Naive thymus-derived CD8-positive, alpha-beta T cell (primary cell): ENCODE measurements around the gene MZF1. TPM values are rescaled to one million over a fixed set of nuclear protein-coding genes. Genes with fewer than 3 reads are reported as not detected.
"Not testable (repeated sequence)": the region's sequence is repeated elsewhere in the genome, so short reads cannot be mapped to it uniquely, and the experiment has no call there.

Experiments
- ATAC-seq, 2 donors: fragments of 150-1000 bp; cut with Tn5 transposase in 1 of 2; sonication (Bioruptor Pico), chemical (Tn5 transposase) in 1 of 2; 1 replicate in 1 of 2; 2 replicates in 1 of 2; pipeline ENCODE4 v1.10.0; 2021; ENCODE audit warnings: mild to moderate bottlenecking in 2 of 2, moderate library complexity in 2 of 2
- POLR2A ChIA-PET: fragments of 350-600 bp; sonication (Branson Sonifier 250); formaldehyde crosslinking; loops from one replicate; lab custom pipeline; 2021; ENCODE audit warnings: antibody characterized with exemption; lab: Charles Lee
- DNase-seq, 10 donors: peaks; one replicate each; pipeline versions ENCODE4 v3.0.0 to v3.0.0-alpha.2; 2020 to 2022
- H3K27ac Mint-ChIP-seq, 10 donors: one replicate each; pipeline ENCODE4 v1.8.0; 2020 to 2022; ENCODE audit warnings: mild to moderate bottlenecking in 10 of 10, mixed read lengths in 10 of 10, moderate library complexity in 4 of 10, inconsistent platforms in 1 of 10
- H3K27me3 Mint-ChIP-seq, 5 donors: one replicate each; pipeline ENCODE4 v1.8.0; 2021 to 2022; ENCODE audit warnings: mixed read lengths in 5 of 5
- H3K36me3 Mint-ChIP-seq, 3 donors: one replicate each; pipeline ENCODE4 v1.8.0; 2020 to 2022; ENCODE audit warnings: mixed read lengths in 3 of 3, mild to moderate bottlenecking in 2 of 3, inconsistent platforms in 1 of 3
- H3K4me1 Mint-ChIP-seq, 4 donors: one replicate each; pipeline ENCODE4 v1.8.0; 2021 to 2022; ENCODE audit warnings: mixed read lengths in 4 of 4
- H3K4me3 Mint-ChIP-seq, 10 donors: one replicate each; pipeline ENCODE4 v1.8.0; 2020 to 2022; ENCODE audit warnings: mild to moderate bottlenecking in 10 of 10, mixed read lengths in 10 of 10, moderate library complexity in 6 of 10, inconsistent platforms in 1 of 10
- H3K9me3 Mint-ChIP-seq, 9 donors: one replicate each; pipeline ENCODE4 v1.8.0; 2020 to 2022; ENCODE audit warnings: mixed read lengths in 9 of 9, mild to moderate bottlenecking in 3 of 9, inconsistent platforms in 1 of 9, moderate library complexity in 1 of 9
- polyA plus RNA-seq, 3 donors: library from polyadenylated mRNA; unstranded; fragments of 300-500 nt; fragmentation: Illumina TruSeq; gene quantifications; one replicate each; pipeline ENCODE4 v1.2.3, GENCODE V29; 2021
- total RNA-seq, 8 experiments: library from RNA in 2 of 8; stranded (reverse) in 2 of 8; gene quantifications; one replicate each; pipeline ENCODE4 v1.2.3 and lab custom pipeline; 2021 to 2026

The MZF1 gene
- total RNA-seq (10 to 100 TPM; 49.1 to 53.2 TPM), polyA plus RNA-seq (10 to 100 TPM in 2 of 3 donors, 1 to 10 TPM in 1; 9.1 to 12.7 (median 11.7) TPM), total RNA-seq (lab: John Stamatoyannopoulos, UW) (24.2 to 54.7 (median 46.1) reads per million in 6 experiments)

- DNase-seq (peak; percentile 96 to 100 (median 100)), ATAC-seq (peak; percentile 70 to 76)
- H3K9me3 Mint-ChIP-seq: no peaks in the 10 kb centered on the region
- no peaks in the 10 kb centered on the region for H3K36me3 Mint-ChIP-seq
- POLR2A ChIA-PET: interaction anchor here (0.9 to 4.7 kb wide), 10 partner anchors 11 to 571 kb away, joined by 3 to 68 read pairs (median 7); partner anchors contain the start of genes CHMP2A, TRIM28, UBE2M and ZBTB45
- H3K27me3 Mint-ChIP-seq: peaks cover 0 to 5% (median 0%) of the 10 kb centered on the region in 5 donors
- H3K4me3 Mint-ChIP-seq: peak within 1 kb of the TSS; percentile 88 to 100 (median 98)
- peaks cover 29 to 55% (median 45%) of the 10 kb centered on the region in 4 donors for H3K4me1 Mint-ChIP-seq
- H3K27ac Mint-ChIP-seq: peak within 1 kb of the TSS; percentile 99 to 100 (median 100)
Measured at GRCh38 chr19:58572818-58573657, at the start of gene MZF1. Gene MZF1, minus strand, starts transcription at chr19:58573335. Its CDS starts 1,946 bp downstream, at chr19:58571389.

DNA sequence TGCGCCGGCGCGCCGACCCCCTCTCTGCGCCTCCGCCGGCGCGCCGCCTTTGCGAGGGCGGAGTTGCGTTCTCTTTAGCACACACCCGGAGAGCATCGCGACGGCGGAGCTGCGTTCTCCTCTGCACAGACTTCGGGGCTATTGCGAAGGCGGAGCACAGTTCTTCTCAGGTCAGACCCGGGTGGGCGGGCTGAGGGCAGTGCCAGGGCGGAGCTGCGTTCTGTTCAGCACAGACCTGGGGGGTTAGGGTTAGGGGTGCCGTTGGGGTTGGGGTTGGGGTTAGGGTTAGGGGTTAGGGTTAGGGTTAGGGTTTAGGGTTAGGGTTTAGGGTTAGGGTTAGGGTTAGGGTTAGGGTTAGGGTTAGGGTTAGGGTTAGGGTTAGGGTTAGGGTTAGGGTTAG, 34.1 kb upstream of the MZF1 start:
- H3K9me3 Mint-ChIP-seq, H3K36me3 Mint-ChIP-seq, H3K4me1 Mint-ChIP-seq, POLR2A ChIA-PET, ATAC-seq, H3K27me3 Mint-ChIP-seq, H3K27ac Mint-ChIP-seq, H3K4me3 Mint-ChIP-seq: not testable (repeated sequence)
- peak in 2 of 10 donors; percentile 24 to 62 for DNase-seq

DNA sequence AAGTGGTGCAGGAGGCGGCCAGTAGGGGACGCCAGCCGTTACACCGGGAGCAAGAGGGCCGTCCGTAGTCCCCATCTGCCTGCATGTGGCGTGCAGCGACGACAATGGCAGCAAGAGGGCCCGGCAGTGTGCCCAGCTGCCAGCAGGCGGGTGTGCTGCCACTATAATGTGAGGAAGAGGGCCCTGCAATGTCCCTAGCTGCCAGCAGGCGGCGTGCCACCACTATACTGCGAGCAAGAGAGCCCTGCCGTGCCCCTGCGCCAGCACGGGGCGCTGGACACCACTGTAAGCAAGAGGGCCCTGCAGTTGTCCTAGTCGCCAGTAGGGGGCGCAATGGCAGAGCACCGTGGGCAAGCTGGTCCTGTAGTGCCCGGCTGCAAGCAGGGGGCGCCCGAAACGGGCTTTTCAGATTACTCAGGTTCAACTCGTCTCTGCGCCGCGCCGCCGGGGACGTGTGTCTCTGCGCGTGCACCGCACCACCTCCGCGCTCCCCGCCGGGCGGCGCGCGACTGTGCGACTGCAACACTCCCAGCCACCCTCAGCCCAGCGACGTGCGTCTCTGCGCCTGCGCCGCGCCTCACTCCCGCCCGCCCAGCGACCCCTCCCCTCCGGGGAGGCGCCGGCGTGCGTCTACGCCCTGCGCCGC, 33.2 kb upstream of the MZF1 start:
- POLR2A ChIA-PET, H3K27ac Mint-ChIP-seq, H3K4me1 Mint-ChIP-seq: not testable (repeated sequence)

DNA sequence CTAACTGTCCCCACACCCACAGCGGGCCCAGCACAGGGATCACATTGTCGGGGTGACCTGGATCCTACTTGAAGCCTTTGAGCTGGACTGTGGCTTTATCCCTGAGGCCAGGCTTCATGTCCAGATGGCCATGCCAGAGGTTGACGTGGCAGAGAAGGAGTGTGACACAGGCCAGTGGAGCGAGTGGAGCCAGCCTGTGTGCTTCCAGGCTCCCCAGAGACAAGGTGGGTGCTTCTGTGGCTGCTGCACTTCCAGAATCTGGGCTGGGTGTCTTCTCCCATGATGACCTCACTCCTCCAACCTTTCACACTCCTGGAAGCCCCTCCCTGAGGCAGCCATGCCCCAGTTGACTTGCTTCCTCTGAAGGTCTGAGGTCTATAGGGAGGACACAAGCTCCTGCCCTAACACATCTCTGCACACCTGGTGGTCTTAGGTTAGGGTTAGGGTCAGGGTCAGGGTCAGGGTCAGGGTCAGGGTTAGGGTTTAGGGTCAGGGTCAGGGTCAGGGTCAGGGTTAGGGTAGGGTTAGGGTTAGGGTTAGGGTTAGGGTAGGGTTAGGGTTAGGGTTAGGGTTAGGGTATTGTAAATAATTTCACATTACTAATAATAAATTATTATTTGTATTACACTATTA, 13.1 kb upstream of the MZF1 start:
- H3K9me3 Mint-ChIP-seq: no peaks in the 10 kb centered on the region
- H3K4me3 Mint-ChIP-seq: no peak overlapping the region
- no peaks in the 10 kb centered on the region for H3K27me3 Mint-ChIP-seq
- peak in 2 of 10 donors; percentile 14 to 51 for DNase-seq
- no peak overlapping the region for H3K27ac Mint-ChIP-seq
- POLR2A ChIA-PET: interaction anchor here (3.0 kb wide), 1 partner anchor 67 kb away, joined by 10 read pairs; the partner anchor contains the start of gene ZBTB45
- ATAC-seq: no peak
- peaks cover 2 to 18% (median 7%) of the 10 kb centered on the region in 3 donors for H3K36me3 Mint-ChIP-seq
- peaks cover 2 to 8% (median 5%) of the 10 kb centered on the region in 4 donors for H3K4me1 Mint-ChIP-seq

More for the DNA sequence above, 33.2 kb upstream of the MZF1 start:
- H3K36me3 Mint-ChIP-seq, H3K27me3 Mint-ChIP-seq, ATAC-seq, H3K9me3 Mint-ChIP-seq, H3K4me3 Mint-ChIP-seq: not testable (repeated sequence)
- DNase-seq: peak in 1 of 10 donors; percentile 51

DNA sequence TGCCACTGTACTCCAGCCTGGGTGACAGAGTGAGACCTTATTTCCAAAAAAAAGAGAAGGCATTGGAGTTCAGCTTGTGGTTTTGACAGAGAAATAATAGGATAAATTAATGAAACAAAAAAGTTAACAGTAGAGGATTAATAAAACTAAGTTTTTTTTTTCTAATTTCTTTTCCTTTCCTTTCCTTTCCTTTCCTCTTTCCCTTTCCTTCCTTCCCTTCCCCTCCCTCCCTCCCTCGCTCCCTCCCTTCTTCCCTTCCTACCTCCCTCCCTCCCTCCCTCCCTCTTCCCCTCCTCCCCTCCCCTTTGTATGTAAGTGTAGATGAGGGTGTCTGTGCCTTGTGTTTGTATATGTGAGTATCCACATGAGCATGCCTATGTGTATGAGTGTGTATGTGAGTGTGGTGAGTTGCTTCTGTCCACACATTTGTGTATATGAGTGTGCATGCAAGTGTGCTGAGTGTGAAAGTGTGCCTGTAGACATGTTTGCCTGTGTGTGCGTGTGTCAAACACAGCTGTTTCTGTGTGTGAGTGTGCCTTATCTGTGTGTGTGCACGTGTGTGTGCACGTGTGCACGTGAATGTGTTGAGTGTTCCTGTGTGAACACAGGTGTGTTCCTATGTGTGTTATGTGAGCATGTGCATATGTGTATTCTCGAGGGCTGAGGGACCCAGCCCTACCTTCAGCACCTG, 12.5 kb upstream of the MZF1 start:
- no peaks in the 10 kb centered on the region for H3K27me3 Mint-ChIP-seq
- peaks cover 5 to 20% (median 8%) of the 10 kb centered on the region in 3 donors for H3K36me3 Mint-ChIP-seq
- peaks cover 6 to 13% (median 9%) of the 10 kb centered on the region in 4 donors for H3K4me1 Mint-ChIP-seq
- DNase-seq: no peak
- peak overlapping the region in 1 of 10 donors; percentile 5 for H3K27ac Mint-ChIP-seq
- no peaks in the 10 kb centered on the region for H3K9me3 Mint-ChIP-seq
- POLR2A ChIA-PET: interaction anchor here (3.0 kb wide), 1 partner anchor 66 kb away, joined by 10 read pairs; the partner anchor contains the start of gene ZBTB45
- H3K4me3 Mint-ChIP-seq: no peak overlapping the region
- no peak for ATAC-seq

DNA sequence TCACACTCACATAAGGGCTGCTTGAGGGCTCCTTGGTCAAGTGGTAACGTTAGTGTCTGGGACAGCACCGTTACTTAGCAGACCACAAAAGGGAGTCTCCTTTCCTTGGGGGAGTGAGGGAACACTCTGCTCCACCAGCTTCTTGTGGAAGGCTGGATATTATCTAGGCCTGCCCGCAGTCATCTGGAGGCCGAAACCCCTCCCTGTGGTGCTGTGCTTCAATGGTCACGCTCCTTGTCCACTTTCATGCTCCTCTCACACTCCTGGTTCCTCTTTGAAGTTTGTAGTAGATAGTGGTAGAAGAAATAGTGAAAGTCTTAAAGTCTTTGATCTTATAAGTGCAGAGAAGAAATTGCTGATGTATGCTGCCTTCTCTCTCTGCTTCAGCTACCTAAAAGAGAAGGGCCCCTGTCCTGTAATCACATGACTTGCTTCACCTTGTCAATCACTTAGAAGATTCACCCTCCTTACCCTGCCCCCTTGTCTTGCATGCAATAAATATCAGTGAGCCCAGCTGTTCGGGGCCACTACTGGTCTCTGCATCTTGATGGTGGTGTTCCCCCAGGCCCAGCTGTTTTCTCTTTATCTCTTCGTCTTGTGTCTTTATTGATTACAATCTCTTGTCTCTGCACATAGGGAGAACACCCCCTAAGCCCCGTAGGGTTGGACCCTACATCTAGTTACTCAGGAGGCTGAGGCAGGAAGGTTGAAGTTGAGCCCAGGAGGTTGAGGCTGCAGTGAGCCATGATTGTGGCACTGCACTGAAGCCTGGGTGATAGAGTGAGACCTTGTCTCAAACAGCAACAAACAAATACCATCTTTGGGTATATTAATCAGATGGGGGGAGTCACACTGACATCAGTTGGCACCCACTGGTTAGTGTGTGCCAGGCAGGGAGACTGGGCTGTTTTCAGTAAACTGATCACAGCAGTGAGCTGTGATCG, 11.6 kb upstream of the MZF1 start:
- H3K4me3 Mint-ChIP-seq: no peak overlapping the region
- DNase-seq (no peak), ATAC-seq (no peak)
- no peaks in the 10 kb centered on the region for H3K9me3 Mint-ChIP-seq
- H3K27me3 Mint-ChIP-seq: no peaks in the 10 kb centered on the region
- POLR2A ChIA-PET: interaction anchor here (3.0 kb wide), 1 partner anchor 65 kb away, joined by 10 read pairs; the partner anchor contains the start of gene ZBTB45
- peaks cover 6 to 13% (median 9%) of the 10 kb centered on the region in 4 donors for H3K4me1 Mint-ChIP-seq
- H3K27ac Mint-ChIP-seq: peak overlapping the region in 1 of 10 donors; percentile 18
- peaks cover 5 to 18% (median 8%) of the 10 kb centered on the region in 3 donors for H3K36me3 Mint-ChIP-seq

DNA sequence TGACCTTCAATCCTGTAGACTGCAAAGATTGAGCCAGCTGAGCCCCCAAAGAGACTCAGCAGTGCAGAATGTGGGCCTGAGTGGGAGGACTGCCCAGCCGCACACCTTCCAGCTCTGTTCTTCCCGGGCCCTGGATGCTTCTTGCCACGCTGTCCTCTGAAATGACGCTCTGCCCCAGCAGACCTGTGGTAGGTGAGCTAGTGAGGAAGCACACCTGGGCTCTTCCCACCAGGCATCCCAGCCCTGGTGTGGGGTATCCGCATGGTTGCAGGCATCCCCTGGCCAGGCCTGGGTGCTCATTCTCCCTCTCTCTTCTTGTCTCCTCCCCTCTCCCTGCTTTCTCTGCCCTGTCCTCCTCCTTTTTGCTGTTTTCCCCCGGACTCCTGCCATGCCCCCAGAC, 9.8 kb upstream of the MZF1 start:
- POLR2A ChIA-PET: interaction anchor here (3.6 kb wide), 1 partner anchor 63 kb away, joined by 21 read pairs; the partner anchor contains the start of gene ZBTB45
- H3K27ac Mint-ChIP-seq: peak overlapping the region in 2 of 10 donors; percentile 41 to 78
- H3K4me1 Mint-ChIP-seq: peaks cover 11 to 19% (median 16%) of the 10 kb centered on the region in 4 donors
- DNase-seq (peak in 1 of 10 donors; percentile 60), ATAC-seq (no peak)
- H3K36me3 Mint-ChIP-seq: peaks cover 5 to 18% (median 8%) of the 10 kb centered on the region in 3 donors
- no peaks in the 10 kb centered on the region for H3K9me3 Mint-ChIP-seq
- H3K4me3 Mint-ChIP-seq: no peak overlapping the region
- H3K27me3 Mint-ChIP-seq: no peaks in the 10 kb centered on the region

- Mint-ChIP-seq H3K36me3 (peaks cover 5 to 18% (median 8%) of the 10 kb centered on the region in 3 donors), H3K9me3 (no peaks in the 10 kb centered on the region), H3K27ac (peak overlapping the region in 9 of 10 donors; percentile 65 to 93 (median 87)), H3K4me3 (peak overlapping the region in 2 of 10 donors; percentile 8 to 22), H3K4me1 (peaks cover 15 to 26% (median 22%) of the 10 kb centered on the region in 4 donors), H3K27me3 (no peaks in the 10 kb centered on the region)
- DNase-seq (peak; percentile 81 to 94 (median 88)), ATAC-seq (peak; percentile 98)
- POLR2A ChIA-PET: interaction anchor here (0.6 to 3.6 kb wide), 6 partner anchors 20 to 400 kb away, joined by 3 to 21 read pairs (median 3); partner anchors contain the start of genes TRIM28 and ZBTB45
Measured at GRCh38 chr19:58581227-58582141, 8.3 kb upstream of the MZF1 start.

GRCh38 chr19:58579473-58580142, 6.5 kb upstream of the MZF1 start:
- Mint-ChIP-seq H3K4me3 (peak overlapping the region in 1 of 10 donors; percentile 17), H3K36me3 (peaks cover 5 to 17% (median 8%) of the 10 kb centered on the region in 3 donors), H3K27me3 (no peaks in the 10 kb centered on the region), H3K27ac (peak overlapping the region in 5 of 10 donors; percentile 0 to 66 (median 46)), H3K9me3 (no peaks in the 10 kb centered on the region), H3K4me1 (peaks cover 17 to 41% (median 30%) of the 10 kb centered on the region in 4 donors)
- POLR2A ChIA-PET: interaction anchor here (0.7 to 3.6 kb wide), 2 partner anchors 35 to 60 kb away, joined by 3 to 21 read pairs; partner anchors contain the start of gene ZBTB45
- ATAC-seq (no peak), DNase-seq (no peak)
